B cell (primary cell): ENCODE results near the gene TRIM43B.
"Not testable (repeated sequence)": the region's sequence is repeated elsewhere in the genome, so short reads cannot be mapped to it uniquely, and the experiment has no call there.

Source experiments
- EZH2 ChIP-seq: IDR thresholded peaks from 2 replicates; pipeline ENCODE4 v1.6.1; 2012; ENCODE audit warnings: borderline replicate concordance, low read depth, mild to moderate bottlenecking, moderate library complexity, low read length; ENCODE audit not compliant: insufficient read depth, poor library complexity, severe bottlenecking
- TF ChIP-seq, protein P1 (sequence below): fragments of 200-600 bp; IDR thresholded peaks from one replicate; pipeline ENCODE4 v1.8.0; 2022; ENCODE audit warnings: antibody characterized with exemption, mild to moderate bottlenecking

DNA sequence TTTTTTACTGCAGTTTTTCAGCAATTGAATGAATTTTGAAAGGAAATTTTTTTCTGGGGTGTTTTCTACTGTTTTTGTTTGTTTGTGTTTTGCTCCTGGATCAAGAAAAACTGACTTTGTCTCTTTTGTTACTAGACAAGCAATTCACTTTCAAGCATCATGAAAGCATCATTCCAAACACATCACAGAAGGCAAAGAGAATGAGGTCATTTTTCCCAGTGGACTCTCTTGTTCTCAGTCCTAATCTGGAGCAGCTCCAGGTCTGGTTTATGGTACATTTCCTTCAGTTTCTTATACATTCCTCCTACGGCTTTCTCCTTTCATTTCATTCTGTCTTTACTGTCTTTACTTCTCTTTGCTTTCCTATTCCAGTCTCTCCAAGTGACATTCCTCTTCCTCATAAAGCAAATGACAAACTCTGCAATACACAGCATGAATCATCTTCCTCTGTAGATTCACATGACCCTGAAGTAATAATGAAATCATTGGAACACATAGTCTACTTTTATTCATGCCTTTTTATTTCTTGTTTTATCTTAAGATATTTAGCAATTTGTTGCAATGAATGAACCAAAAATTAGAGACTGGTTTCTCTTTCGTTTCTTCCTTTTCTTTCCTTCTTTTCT lies 42.0 kb downstream of the TRIM43B start:
- TF ChIP-seq, protein P1, sequence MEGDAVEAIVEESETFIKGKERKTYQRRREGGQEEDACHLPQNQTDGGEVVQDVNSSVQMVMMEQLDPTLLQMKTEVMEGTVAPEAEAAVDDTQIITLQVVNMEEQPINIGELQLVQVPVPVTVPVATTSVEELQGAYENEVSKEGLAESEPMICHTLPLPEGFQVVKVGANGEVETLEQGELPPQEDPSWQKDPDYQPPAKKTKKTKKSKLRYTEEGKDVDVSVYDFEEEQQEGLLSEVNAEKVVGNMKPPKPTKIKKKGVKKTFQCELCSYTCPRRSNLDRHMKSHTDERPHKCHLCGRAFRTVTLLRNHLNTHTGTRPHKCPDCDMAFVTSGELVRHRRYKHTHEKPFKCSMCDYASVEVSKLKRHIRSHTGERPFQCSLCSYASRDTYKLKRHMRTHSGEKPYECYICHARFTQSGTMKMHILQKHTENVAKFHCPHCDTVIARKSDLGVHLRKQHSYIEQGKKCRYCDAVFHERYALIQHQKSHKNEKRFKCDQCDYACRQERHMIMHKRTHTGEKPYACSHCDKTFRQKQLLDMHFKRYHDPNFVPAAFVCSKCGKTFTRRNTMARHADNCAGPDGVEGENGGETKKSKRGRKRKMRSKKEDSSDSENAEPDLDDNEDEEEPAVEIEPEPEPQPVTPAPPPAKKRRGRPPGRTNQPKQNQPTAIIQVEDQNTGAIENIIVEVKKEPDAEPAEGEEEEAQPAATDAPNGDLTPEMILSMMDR, result not testable (repeated sequence)
- TF ChIP-seq EZH2, result not testable (repeated sequence)
